ENCODE results near the gene PLP2. TPM values are rescaled to one million over a fixed set of nuclear protein-coding genes. Genes with fewer than 3 reads are reported as not detected.

PLP2 gene
- total RNA-seq, 1 donor from 2014 or later: 37.8 TPM

DNA sequence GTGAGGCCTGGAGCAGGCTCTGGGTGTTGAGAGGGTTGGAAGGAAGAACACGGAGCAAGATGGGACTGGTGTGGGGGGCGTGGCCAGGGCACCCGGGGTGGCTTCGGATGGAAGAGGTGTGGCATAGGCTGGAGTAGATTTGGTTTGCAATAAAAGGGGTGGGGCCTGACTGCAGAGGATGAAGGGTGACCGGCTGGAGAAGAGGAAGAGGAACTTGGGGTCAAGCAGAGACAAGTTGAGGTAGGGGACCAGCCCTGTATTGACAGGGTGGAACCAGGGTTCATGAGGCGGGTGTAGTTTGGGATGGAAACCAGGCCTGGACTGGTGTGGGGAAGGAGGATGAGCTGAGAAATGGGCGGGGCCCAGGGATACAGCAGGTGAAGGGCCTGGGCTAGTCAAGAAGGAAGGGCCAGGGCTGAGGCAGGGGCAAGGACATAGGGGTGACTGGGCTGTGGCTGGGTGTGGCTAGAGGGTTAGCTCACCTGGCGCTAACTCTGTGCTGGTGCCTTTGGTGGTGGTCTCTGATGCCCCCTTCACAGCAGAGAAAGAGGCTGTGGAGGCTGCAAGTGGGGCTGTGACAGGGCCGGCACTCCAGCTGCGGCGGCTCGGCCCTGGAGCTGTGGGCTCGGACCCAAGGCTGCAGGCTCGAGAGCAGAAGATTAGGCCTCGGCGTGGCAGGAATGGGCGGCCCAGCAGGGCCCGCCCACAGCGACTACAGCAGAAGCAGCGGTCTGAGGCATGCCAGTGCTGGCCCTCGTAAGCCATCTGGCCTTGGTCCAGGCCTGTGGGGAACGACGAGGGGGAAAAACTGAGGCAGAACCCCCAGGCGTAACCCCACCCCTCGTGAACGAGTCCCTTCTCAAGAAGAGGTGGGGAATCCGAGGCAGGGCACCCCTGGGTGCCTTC lies 5.0 kb downstream of the PLP2 start:
- H3K27me3 Mint-ChIP-seq (ENCODE audit: low read depth): peaks cover 7% of the 10 kb centered on the region
- TF ChIP-seq, protein P1, sequence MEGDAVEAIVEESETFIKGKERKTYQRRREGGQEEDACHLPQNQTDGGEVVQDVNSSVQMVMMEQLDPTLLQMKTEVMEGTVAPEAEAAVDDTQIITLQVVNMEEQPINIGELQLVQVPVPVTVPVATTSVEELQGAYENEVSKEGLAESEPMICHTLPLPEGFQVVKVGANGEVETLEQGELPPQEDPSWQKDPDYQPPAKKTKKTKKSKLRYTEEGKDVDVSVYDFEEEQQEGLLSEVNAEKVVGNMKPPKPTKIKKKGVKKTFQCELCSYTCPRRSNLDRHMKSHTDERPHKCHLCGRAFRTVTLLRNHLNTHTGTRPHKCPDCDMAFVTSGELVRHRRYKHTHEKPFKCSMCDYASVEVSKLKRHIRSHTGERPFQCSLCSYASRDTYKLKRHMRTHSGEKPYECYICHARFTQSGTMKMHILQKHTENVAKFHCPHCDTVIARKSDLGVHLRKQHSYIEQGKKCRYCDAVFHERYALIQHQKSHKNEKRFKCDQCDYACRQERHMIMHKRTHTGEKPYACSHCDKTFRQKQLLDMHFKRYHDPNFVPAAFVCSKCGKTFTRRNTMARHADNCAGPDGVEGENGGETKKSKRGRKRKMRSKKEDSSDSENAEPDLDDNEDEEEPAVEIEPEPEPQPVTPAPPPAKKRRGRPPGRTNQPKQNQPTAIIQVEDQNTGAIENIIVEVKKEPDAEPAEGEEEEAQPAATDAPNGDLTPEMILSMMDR (IDR thresholded peaks at IDR 0.05; ENCODE audit: unreplicated experiment): no peak
- H3K4me1 Mint-ChIP-seq: peaks cover 8% of the 10 kb centered on the region
- peak overlapping the region; percentile 47 for H3K27ac Mint-ChIP-seq
- H3K4me3 Mint-ChIP-seq: no peak overlapping the region
- peaks cover 26% of the 10 kb centered on the region for H3K9me3 Mint-ChIP-seq
- no peak for DNase-seq (ENCODE audit: low spot score in 2 of 2, unreplicated experiment in 2 of 2)
- peaks cover 36% of the 10 kb centered on the region for H3K36me3 Mint-ChIP-seq

DNA sequence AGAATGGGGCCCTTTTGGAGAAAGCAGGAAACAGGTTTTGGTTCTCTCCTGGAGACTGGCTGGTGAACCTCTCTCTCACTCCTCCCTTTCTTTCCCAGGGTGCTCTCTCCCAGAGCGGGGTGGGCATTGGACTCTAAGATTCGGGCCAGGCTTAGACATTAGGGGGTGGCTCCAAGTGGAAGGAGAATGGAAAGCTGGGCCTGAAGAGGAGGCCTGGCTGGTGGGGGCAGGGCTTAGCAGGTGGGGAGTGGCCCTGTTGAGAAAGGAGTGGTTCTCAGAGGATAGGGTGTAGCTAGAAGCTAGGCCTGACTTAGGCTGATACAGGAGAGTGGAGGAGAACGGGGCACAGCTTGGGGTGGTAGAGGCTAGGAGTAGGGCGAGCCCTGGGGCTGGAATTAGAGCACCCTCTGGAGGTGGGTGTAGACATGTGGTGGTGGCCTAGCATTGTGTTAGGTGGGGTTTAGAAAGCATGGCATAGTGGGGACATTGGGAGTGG lies 5.7 kb downstream of the PLP2 start:
- TF ChIP-seq, protein P1 (IDR thresholded peaks at IDR 0.05; ENCODE audit: unreplicated experiment): no peak
- Mint-ChIP-seq H3K4me1 (peaks cover 8% of the 10 kb centered on the region), H3K36me3 (peaks cover 39% of the 10 kb centered on the region), H3K27me3 (ENCODE audit: low read depth) (peaks cover 3% of the 10 kb centered on the region), H3K9me3 (peaks cover 29% of the 10 kb centered on the region), H3K4me3 (no peak overlapping the region), H3K27ac (no peak overlapping the region)
- no peak for DNase-seq (ENCODE audit: low spot score in 2 of 2, unreplicated experiment in 2 of 2)

DNA sequence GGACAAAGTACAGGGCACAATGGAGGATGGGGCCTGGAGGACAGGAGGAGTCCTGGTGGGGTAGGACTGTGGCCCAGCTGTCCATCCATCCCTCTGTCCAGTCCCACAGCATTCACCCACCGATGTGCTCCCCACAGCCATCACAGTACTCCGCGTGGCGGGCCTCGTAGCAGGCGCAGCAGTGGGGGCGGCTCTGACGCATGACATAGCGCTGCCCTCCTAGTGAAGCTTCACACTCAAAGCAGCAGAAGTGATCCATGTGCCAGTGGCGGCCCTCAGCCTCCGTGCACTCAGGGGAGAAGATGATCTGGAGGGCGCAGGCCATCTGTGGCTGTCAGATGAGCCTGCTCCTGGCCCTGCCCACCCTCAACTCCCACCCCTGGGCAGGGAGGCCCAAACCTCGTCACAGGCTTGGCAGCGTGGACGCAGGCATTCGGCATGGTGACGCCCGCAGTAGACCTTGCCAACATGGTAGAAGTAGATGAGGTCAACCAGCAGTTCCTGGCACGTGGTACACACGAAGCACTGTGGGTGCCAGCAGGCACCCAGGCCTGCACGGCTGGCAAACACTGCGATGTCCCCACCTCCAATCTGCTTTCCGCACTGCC lies 6.3 kb downstream of the PLP2 start:
- no peak overlapping the region for H3K27ac Mint-ChIP-seq
- TF ChIP-seq, protein P1 (IDR thresholded peaks at IDR 0.05; ENCODE audit: unreplicated experiment): no peak
- peaks cover 42% of the 10 kb centered on the region for H3K36me3 Mint-ChIP-seq
- peaks cover 3% of the 10 kb centered on the region for H3K4me1 Mint-ChIP-seq
- peaks cover 1% of the 10 kb centered on the region for H3K27me3 Mint-ChIP-seq (ENCODE audit: low read depth)
- peaks cover 32% of the 10 kb centered on the region for H3K9me3 Mint-ChIP-seq
- no peak for DNase-seq (ENCODE audit: low spot score in 2 of 2, unreplicated experiment in 2 of 2)
- no peak overlapping the region for H3K4me3 Mint-ChIP-seq

DNA sequence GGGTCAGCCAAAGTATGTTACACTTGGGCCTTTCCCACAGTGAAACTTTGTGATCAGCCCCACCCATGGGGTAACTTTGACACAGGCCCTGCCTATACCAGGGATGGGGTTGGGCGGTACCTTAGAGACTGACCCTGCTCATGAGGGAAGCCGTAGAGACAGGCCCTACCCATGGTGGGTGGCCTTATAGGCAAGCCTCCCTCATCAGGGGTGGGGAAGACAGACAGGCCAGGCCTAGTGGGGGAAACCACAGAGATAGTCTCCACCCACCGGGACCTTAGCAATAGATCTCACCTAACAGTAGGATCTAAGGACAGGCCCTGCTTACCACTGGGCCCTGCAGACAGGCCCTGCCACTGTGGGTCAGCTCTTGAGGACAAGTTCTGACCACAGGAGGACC lies 6.8 kb downstream of the PLP2 start:
- peaks cover 32% of the 10 kb centered on the region for H3K9me3 Mint-ChIP-seq
- DNase-seq (ENCODE audit: low spot score in 2 of 2, unreplicated experiment in 2 of 2): no peak
- H3K27me3 Mint-ChIP-seq (ENCODE audit: low read depth): no peaks in the 10 kb centered on the region
- TF ChIP-seq, protein P1 (IDR thresholded peaks at IDR 0.05; ENCODE audit: unreplicated experiment): no peak
- H3K4me1 Mint-ChIP-seq: no peaks in the 10 kb centered on the region
- no peak overlapping the region for H3K27ac Mint-ChIP-seq
- H3K36me3 Mint-ChIP-seq: peaks cover 42% of the 10 kb centered on the region
- H3K4me3 Mint-ChIP-seq: no peak overlapping the region

DNA sequence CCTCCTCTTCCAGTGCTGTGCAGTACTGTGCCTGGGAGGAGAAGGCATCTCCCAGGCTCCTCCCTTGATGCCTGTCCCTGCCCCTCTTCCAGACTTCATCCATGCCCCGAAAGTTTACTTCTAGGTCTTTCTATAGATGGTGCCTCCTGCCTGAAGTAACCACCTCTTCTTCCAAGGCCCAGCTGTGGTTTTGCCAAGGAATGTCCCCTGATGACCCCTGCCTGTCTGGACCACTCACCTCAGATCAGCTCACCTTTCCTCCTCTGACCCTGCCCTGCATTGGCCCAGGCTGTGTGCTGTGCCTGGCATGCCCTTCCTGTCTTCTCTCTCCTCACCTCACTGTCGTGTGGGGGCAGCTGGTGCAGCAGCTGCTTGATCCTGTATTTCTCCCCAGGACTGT lies 7.7 kb downstream of the PLP2 start:
- peaks cover 3% of the 10 kb centered on the region for H3K4me1 Mint-ChIP-seq
- TF ChIP-seq, protein P1 (IDR thresholded peaks at IDR 0.05; ENCODE audit: unreplicated experiment): no peak
- peaks cover 39% of the 10 kb centered on the region for H3K36me3 Mint-ChIP-seq
- no peak overlapping the region for H3K4me3 Mint-ChIP-seq
- H3K9me3 Mint-ChIP-seq: peaks cover 32% of the 10 kb centered on the region
- no peak for DNase-seq (ENCODE audit: low spot score in 2 of 2, unreplicated experiment in 2 of 2)
- H3K27me3 Mint-ChIP-seq (ENCODE audit: low read depth): no peaks in the 10 kb centered on the region
- H3K27ac Mint-ChIP-seq: no peak overlapping the region

Measured in mesothelial cell of epicardium (in vitro differentiated cells).